GM19452 (cell line): Measurements from ENCODE around the gene RAB3IL1.
A peak's percentile ranks its signal among the peaks of the same experiment; 100 is the strongest.
"Not testable (repeated sequence)": the region's sequence is repeated elsewhere in the genome, so short reads cannot be mapped to it uniquely, and the experiment has no call there.

Experiments
- ATAC-seq: cut with Tn5 transposase; IDR thresholded peaks from one replicate; pipeline ENCODE4 v1.9.1; 2021; ENCODE audit not compliant: unreplicated experiment

Gene RAB3IL1

DNA sequence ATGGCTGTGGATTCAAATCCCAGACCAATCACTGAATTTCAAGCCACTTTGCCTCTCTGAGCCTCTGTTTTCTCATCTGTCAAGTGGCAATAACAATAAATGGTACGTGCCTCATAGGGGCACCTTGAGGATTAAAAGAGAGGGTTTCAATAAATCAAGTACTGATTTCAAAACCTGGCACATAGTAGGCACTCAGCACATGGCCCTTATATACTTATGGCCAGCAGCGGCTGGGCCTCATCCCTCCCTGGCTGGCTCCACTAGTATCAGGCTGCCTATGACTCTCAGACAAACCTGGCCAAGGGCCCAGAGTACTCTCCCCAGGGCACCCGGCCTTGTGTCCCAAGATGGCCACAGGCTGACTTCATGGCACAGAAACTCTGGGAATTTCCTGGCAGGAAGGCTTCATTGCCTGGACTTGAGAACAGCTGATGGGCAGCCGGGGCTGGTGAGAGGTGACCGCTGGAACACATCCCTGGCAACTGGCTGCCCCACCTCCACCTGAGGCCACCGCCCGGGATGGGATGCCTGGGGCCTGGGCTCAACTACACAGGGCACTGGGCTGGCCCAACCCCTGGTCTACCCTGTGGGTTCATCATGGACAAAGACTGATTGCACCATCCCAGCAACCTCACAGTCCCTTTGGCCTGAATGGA is 29.4 kb downstream of the RAB3IL1 start:
- ATAC-seq: no peak

DNA sequence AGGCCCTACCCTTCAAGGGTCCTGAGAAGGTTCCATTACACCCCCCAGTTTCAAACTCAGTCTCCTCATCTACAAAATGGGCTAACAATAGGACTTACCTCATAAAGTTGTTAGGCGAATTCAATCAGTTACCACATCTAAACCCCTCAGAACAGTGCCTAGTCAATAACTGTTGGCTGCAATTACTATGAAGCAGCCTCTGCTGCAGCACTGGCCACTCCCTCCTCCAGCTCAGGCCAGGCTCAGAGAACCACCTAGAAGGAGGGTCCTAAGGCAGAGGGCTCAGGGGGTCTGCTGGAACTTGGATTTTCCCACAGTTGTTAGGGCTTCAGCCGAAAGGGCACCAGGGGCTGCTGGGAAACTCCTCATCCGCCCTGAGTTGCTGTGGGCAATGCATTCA is 30.7 kb downstream of the RAB3IL1 start:
- no peak for ATAC-seq

DNA sequence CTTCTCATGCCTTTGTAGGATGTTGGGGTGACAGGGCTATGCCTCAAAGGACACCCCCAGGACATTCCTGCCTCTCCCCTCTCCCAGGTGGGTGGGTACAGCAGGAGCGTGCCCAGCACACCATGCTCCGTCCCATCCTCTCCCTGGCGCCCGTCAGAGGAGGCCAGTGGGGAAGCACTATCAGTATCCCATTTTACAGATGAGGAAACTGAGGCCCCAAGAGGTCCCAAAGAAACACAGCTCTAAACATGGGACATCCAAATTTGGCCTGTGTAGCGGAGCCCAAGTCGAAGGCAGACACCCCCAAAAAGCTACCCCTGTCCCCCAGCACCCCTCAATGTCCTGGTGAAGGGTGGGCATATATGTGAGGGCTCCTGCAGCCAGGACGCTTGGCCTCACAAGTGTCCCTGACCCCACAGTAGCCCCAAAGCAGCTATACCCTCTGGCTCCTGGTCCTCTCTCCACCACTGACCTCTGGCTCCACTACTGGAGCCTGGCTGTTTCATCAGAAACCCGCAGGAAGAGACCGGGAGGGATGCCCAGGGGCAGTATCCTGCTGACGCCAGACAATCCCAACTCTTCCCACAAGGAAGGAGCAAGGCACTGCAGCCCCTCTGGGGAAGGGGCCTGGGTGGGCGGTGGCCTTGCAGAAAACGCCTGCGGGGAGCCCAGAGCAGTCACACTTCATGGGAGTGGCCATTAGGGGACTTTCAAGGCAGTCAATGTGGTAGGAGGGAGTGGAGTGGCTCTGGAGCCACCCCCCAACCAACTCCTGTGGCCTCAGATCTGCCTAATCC is 31.4 kb downstream of the RAB3IL1 start:
- no peak for ATAC-seq

DNA sequence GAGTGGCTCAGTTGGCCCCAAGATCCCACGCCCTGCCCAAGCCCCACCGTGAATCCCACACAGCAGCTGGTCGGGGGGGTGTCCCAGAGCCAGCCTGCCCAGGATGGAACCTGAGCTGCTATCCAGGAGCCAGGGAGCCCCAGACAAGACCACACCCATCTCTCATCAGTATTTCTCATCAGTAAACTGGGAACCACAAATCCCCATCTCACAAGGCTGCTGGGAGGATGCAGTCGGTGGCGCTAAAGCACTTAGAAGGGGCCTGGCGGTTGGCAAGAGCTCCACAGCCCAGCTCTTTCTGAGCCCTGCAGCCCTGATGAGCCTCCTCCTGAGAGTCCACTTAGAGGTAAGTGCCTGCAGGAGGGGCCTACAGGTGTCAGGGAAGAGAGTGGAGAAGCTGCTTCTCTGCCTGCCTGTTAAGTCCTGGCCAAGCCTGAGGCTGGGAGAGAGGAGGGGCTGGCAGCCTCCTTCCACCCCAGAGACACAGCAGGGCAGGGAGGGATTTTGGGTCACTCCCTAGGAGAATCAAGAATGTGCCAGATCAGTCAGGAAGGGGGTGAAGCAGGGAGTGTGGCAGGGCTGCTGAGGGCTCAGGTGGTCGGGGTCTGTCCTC is 32.1 kb downstream of the RAB3IL1 start:
- no peak for ATAC-seq

DNA sequence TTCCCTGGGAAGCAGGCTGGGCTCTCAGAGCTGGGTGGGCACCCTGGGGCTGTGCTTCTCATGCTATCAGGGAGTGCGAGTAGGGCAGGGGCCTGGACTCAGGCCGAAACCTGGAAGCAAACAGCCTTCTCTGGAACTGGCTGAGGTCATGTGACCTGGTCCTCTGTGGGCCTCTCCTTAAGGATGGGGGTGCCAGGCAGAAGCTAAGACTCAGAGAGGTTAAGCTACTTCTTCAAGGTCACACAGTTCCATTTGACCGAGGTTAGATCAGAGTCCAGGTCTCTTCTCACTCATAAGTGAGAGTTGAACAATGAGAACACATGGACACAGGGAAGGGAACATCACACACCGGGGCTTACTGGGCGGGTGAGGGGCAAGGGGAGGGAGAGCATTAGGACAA is 33.4 kb downstream of the RAB3IL1 start:
- ATAC-seq: no peak

DNA sequence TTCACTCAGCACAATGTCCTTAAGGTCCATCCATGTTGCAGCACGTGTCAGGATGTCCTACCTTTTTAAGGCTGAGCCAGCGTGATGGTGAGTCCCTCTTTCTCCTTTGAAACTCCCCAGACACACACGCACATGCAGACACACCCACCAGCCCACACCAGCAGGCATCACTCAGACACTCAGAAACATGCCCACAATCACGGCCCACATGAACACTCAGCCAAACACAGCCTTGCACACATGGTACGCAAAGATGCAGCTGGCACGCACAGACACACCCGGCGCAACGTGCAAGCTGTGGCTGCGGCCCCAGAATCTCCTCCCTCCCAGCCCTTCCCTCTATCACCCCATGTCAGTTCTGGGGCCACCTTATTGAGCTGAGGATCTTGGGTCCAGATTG is 34.0 kb downstream of the RAB3IL1 start:
- no peak for ATAC-seq

DNA sequence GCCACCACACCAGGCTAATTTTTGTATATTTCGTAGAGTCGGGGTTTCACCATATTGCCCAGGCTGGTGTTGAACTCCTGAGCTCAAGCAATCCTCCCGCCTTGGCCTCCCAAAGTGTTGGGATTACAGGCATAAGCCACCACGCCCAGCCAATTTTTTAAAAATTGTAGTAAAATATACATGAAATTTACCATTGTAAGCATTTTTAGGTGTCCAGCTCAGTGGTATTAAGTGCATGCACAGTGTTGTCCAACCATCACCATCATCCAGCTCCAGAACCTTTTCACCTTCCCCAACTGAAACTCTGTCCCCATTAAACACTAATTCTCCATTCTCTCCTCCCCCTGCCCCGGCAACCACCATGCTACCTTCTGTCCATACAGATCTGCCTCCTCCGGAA is 34.5 kb downstream of the RAB3IL1 start:
- ATAC-seq: no peak

DNA sequence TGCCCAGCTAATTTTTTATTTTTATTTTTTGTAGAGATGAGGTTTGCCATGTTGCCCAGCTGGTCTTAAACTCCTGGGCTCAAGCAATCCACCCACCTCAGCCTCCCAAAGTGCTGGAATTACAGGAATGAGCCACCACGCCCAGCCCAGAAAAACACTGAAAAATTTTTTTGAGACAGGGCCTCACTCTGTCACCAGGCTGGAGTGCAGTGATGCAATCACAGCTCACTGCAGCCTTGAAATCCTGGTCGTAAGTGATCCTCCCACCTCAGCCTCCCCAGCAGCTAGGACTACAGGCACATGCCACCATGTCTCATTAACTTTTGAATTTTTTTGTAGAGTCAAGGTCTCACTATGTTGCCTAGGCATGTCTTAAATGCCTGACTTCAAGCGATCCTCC is 35.1 kb downstream of the RAB3IL1 start:
- not testable (repeated sequence) for ATAC-seq

DNA sequence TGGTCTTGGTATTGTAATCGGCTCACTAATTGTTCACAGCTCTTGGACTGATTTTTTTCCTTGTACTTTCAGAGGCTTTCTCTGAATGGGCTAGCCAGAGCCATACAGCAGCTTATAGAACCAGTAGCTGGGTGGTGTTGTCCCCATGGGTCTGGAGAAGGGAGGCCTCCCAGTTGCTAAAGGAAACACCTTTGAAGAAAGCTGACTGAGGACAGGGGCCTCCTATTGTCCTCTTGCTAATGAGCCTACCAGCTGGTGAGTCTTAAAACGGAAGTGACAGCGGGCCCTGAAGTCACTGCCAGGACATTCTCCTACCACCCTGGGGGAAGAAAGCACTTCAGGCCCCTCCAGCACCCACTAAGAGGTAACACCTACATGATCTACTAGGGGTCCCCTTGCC is 36.0 kb downstream of the RAB3IL1 start:
- no peak for ATAC-seq

DNA sequence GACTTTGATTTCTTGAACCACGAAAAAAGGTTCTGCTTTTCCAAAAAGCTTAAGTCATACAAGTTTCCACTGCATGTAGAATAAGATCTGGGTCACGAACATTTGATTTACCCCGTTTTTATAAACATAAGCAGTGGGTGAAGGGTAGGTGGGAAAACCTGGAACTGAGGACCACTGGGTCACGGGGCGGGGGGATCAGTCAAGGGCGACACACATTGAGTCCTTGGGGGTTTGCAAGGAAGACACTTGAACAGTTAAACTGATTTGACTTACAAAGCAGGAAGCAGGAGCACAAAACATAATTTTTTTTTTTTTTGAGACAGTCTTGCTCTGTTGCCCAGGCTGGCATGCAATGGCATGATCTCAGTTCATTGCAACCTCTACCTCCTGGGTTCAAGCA is 36.9 kb downstream of the RAB3IL1 start:
- ATAC-seq: no peak

DNA sequence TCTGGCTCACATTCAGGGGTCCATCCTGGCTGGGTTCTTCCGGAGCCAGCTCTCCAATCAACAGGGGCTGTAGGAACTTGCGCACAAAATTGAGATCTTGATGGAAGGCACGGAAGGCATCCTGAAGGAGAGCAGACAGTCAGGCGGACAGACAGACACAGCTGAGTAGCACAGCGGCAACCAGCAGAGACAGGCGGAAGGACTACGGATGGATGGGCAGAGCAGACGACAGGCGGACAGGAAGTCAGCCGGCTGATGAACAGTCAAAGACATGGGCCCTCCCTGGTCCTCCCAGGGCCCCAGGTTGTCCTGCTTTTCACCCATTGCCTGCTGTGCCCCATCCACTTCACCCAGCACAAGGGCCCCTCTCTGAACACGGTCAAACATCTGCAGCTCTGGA is 37.3 kb downstream of the RAB3IL1 start:
- no peak for ATAC-seq

DNA sequence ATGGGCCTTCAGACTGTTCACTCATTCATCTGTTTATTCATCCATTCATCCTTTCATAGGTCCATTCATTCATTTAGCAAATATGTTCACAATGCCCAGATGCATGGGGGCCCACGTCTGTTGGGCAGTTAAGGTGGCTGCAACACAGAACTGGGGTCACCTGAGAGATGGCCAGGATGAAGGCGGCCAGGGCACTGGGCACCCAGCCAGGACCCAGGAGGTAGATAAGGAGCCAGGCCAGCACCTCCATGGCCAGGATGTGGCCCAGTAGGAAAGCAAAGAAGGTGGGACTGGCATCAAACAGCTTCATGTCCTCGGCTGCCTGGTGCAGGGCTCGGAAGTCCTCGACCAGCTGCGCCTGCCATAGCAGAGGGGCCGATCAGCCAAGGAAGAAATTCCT is 38.2 kb downstream of the RAB3IL1 start:
- no peak for ATAC-seq

DNA sequence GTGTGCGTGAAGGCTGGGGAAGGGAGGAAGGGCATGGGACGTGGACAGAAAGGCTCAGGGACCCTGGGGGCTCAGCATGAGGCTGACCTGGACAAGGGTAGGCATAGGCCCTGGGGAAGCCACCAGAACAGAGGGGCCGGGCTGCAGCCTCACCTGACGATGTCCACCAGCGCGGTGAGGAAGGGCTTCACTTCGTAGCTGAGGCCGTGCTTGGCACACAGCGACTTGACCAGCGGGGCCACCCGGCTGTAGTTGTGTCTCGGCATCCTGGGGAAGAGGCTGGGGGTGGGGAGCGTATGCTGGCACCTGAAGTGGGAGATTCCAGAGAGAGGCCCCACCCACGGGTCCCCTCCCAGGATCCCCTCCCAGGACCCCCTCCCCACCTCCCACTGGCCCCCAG is 41.7 kb downstream of the RAB3IL1 start:
- ATAC-seq: no peak

DNA sequence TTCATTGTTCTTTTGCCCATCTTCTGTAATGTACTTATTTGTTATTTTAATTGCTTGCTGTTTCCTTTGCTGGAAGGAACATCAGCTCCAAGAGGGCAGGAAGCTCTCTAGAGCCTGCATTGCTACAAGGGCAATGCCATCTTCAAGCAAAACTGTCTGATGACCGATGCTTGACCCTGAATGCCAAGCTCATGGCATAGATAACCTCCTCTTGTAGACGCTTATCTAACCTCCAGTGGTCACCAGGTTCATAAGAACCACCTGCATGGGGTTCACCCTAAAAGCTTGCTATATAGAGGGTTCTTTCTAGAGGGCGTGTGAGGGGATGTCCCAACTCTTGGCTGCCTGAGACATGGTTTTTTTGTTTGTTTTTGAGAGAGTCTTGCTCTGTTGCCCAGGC is 42.5 kb downstream of the RAB3IL1 start:
- no peak for ATAC-seq

DNA sequence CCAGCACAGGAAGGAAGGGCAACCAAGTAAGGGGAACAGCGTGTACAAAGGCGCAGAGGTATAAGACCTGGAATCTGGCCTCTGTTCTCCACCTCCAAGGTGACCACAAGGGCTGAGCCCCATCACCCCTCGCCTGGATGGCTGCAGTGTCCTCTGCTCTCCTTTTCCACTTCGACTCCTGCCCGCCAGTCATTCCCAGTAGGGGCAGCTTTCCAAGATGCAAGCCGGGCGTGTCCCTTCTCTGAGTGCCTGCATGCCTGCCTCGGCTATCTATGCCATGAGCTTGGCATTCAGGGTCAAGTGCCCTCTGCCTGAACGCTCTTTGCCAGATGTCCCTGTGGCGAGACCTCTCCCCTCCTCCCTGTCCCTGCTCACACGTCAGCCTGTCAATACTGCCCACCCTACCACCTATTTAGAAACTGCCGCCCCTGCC is 43.0 kb downstream of the RAB3IL1 start:
- ATAC-seq: no peak

DNA sequence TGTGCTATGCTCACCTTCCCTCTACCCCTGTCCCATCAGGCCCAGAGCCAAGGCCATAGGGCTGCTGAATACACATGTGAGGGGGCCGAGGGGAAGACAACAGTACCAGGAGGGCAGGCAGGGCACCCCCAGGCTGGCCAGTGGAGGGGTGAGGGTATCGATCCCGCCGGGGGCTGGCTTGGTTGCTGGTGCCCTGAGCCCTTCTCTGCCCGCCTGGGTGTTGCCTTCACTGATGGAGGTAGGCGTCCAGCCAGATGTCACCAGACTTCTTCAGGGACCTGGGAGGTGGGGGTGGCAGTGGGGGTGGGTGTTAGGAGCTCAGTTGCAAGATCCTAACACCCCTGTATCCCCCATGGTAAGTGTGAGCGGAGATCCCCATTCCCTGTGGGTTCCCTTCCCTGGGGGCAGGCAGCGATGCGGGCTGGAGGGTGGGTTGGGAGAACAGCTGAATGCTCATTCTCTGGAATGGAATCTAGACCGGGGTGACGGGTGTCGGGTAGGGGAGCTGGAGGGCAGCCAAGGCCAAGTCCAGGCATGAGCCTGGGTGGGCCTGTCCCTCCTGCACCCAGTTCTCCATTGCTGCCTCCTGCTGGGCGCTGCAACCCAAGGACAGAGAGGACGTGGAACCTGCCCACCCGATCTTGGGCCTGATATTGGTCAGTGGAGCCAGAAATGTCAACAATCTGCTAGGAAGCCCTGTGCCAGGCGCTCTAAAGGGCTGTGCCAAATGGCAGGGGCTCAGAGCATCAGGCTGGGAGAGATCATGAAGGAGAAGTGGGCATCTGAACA is 43.6 kb downstream of the RAB3IL1 start:
- no peak for ATAC-seq

DNA sequence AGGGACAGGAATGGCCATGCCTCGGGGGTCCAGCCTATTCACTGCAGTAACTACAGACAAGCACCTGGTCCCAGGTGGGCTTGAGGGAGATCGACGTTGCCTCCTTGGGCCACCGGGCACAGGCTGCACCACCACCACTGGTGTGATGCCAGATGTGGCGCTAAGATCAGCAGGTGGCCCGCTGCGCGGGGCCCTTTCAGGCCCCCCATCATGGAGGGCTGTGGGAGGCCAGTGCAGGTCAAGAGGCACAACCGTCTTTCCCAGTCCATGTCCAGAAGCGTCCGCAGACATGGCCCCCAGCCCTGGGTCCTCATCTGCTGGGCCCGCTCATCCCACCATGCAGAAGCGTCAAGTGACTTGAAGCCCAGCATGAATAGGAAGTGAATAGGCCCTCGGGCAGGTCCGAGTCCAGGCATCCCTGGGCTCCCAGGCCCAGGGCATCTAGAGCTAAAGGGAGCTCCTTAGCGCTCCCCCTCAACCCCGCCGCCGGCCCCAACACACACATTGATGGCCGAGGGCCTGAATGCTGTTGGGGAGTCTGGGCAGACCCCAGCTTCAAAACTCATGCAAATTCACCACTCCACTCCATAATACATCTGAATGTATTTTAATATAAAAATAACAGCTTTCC is 44.3 kb downstream of the RAB3IL1 start:
- no peak for ATAC-seq

DNA sequence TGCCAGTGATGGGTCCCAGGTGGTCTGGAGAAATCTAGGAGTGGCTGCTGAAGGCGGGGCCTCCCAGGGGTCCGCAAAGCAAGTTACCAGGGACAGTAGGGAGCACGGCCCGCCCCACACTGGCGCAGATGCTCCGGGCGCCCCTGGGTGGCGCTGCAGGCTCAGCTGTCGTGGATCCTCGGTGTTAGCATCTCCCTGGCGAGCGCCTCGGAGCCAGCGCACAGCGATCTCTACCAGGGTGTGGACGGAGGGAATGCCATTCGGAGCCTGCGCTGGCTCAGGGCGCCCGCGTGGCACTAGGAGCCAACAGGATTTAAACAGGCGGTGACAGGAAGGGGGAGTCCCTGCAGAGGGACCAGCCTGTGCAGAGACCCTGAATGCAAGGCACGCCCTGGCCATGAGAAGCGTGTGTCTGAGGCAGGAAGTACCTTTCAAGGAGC is 46.2 kb downstream of the RAB3IL1 start:
- peak; percentile 82 for ATAC-seq

DNA sequence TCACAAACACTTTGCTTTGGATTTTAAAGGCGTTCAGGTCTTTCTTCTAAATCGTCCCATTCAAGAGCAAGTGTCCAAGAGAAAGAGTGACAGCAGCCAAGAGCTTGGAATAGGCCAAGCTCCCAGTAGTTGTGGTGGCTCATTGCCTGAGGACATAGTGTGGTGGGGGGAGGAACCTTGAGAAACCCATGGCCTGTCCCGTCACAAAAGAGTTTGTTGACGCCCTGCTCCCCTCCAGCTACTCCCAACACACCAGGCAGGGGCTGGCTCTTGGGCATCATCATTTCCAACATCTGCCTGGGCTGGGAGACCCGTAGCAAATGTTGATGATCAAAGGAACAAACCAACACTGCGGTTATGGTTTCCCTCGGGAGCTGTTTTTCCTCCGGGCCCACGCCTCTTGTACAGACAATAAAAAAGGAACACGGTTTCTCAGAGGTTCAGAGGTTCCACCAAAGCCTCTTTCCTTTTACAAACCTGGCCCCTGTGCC is 46.8 kb downstream of the RAB3IL1 start:
- no peak for ATAC-seq

DNA sequence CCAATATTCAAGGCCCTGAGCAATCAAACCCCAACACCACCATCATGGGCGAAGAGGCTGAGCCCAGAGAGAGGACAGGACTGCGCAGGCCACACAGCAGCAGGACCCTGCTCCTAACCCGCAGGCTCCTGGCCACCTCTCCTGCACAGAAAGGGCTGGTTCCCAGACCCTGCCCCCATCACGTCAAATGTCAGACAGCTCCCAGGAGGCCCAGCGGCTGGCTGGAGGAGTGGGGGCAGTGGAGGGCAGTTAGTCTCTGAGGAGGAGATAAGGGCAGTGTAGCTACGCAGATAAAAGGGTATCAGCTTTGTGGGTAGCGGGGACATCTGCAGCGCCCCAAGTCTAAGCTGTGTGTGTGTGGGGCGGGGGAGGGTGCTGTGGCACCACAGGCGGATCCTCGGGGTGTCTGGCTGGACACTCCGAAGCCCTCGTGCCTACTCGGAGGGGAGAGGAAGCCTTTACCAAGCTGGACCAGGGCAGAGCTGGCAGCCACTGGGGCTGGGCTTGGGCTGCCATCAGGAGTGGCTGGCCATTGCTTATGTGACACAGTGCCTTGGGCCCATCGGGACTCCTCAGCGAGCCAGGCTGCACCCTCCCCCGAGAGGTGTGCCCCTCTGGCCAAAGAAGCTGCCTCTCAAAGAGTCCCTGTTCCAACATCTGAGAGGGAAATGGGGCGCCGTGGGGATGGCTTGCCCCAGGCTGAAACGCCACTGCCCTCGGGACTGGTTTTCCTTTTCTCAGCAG is 47.5 kb downstream of the RAB3IL1 start:
- no peak for ATAC-seq
